Caco-2 (cell line): ENCODE results near the gene PAPPA. TPM values are rescaled to one million over a fixed set of nuclear protein-coding genes. Genes with fewer than 3 reads are reported as not detected.

ENCODE experiments used
- BruUV-seq: library from RNA; stranded (reverse); fragments of 400-500 nt; replicated peaks from 2 replicates; lab custom pipeline; 2021; lab: Mats Ljungman, UMichigan
- CTCF ChIA-PET: fragments of 300-600 bp; sonication (Branson Sonifier 250); formaldehyde crosslinking; loops from one replicate; lab custom pipeline; 2022; ENCODE audit warnings: antibody characterized with exemption; lab: Charles Lee
- POLR2A ChIA-PET: fragments of 300-600 bp; sonication (Branson Sonifier 250); formaldehyde crosslinking; loops from one replicate; lab custom pipeline; 2022; ENCODE audit warnings: antibody characterized with exemption; lab: Charles Lee
- DNase-seq, 2 experiments: peaks; one replicate each; pipeline versions ENCODE4 v3.0.0 to v3.0.0-alpha.2; 2020 to 2022
- H3K27me3 ChIP-seq: replicated peaks from 2 replicates; pipeline ENCODE4 v1.6.0; 2011; ENCODE audit warnings: low read length; ENCODE audit not compliant: control insufficient read depth, insufficient read depth
- H3K36me3 ChIP-seq: 2 replicates; pipeline ENCODE4 v1.5.1; 2011; ENCODE audit warnings: low read length; ENCODE audit not compliant: control insufficient read depth, insufficient read depth
- H3K4me1 ChIP-seq: fragments of 250-450 bp; sonication (Bioruptor Pico); 2 replicates; pipeline ENCODE4 v1.5.1; 2020; ENCODE audit warnings: mild to moderate bottlenecking
- H3K4me3 ChIP-seq: 2 replicates; pipeline ENCODE4 v1.5.1; 2011; ENCODE audit warnings: low read depth, mild to moderate bottlenecking, control low read depth, low read length
- H3K9me3 ChIP-seq: fragments of 250-450 bp; sonication (Bioruptor Pico); 2 replicates; pipeline ENCODE4 v1.5.1; 2020; ENCODE audit warnings: mild to moderate bottlenecking, moderate library complexity
- H3K27ac Mint-ChIP-seq: one replicate; pipeline ENCODE4 v1.8.0; 2022; ENCODE audit warnings: mixed read lengths; ENCODE audit not compliant: unreplicated experiment
- H3K27me3 Mint-ChIP-seq: one replicate; pipeline ENCODE4 v1.8.0; 2022; ENCODE audit warnings: mixed read lengths; ENCODE audit not compliant: insufficient read depth, unreplicated experiment
- H3K36me3 Mint-ChIP-seq: one replicate; pipeline ENCODE4 v1.8.0; 2022; ENCODE audit warnings: mild to moderate bottlenecking, mixed read lengths; ENCODE audit not compliant: insufficient read depth, unreplicated experiment
- H3K4me1 Mint-ChIP-seq: one replicate; pipeline ENCODE4 v1.8.0; 2022; ENCODE audit warnings: low read depth, mixed read lengths; ENCODE audit not compliant: unreplicated experiment
- H3K4me3 Mint-ChIP-seq: one replicate; pipeline ENCODE4 v1.8.0; 2022; ENCODE audit warnings: mild to moderate bottlenecking, moderate library complexity, mixed read lengths; ENCODE audit not compliant: unreplicated experiment
- H3K9me3 Mint-ChIP-seq: one replicate; pipeline ENCODE4 v1.8.0; 2022; ENCODE audit warnings: mixed read lengths; ENCODE audit not compliant: unreplicated experiment
- CTCF ChIP-seq, 2 experiments: fragments of 200-600 bp in 1 of 2; IDR thresholded peaks; 1 replicate in 1 of 2; 2 replicates in 1 of 2; pipeline versions ENCODE4 v1.5.1 to v1.8.0; 2011 to 2022; ENCODE audit warnings: antibody characterized with exemption in 1 of 2, control low read depth in 1 of 2, inconsistent platforms in 1 of 2, low read depth in 1 of 2, low read length in 1 of 2, mild to moderate bottlenecking in 1 of 2, moderate library complexity in 1 of 2; ENCODE audit not compliant: insufficient read depth in 1 of 2, severe bottlenecking in 1 of 2, unreplicated experiment in 1 of 2
- intact Hi-C: fragments of 100-400 bp; cut with micrococcal nuclease; formaldehyde crosslinking; loops from one replicate; pipeline ENCODE4 v1.10.0; 2022; ENCODE audit not compliant: unreplicated experiment
- total RNA-seq: library from RNA; stranded (reverse); gene quantifications from 2 replicates; pipeline ENCODE4 v1.2.3, GENCODE V29; 2022

Gene PAPPA
- total RNA-seq, 1 experiment from 2014 or later: not detected

- no peak overlapping the region for H3K4me3 Mint-ChIP-seq
- H3K27ac Mint-ChIP-seq: peak overlapping the region; percentile 4
- no peaks in the 10 kb centered on the region for H3K9me3 Mint-ChIP-seq
- CTCF ChIA-PET: no interaction called here
- no peak for TF ChIP-seq CTCF (IDR thresholded peaks at IDR 0.05; ENCODE audit: insufficient read depth in 1 of 2, low read depth in 1 of 2, low read length in 1 of 2, severe bottlenecking in 1 of 2, unreplicated experiment in 1 of 2)
- intact Hi-C loops: loop anchor here (5.0 kb wide), 2 partner anchors 51 to 226 kb away; no protein-coding TSS in a partner anchor
- H3K36me3 Mint-ChIP-seq: no peaks in the 10 kb centered on the region
- Histone ChIP-seq H3K9me3 (no peaks in the 10 kb centered on the region), H3K4me3 (no peak overlapping the region), H3K36me3 (no peaks in the 10 kb centered on the region), H3K4me1 (peaks cover 11% of the 10 kb centered on the region), H3K27me3 (no peaks in the 10 kb centered on the region)
- POLR2A ChIA-PET: no interaction called here
- no TSS peak for BruUV-seq
- H3K27me3 Mint-ChIP-seq: peaks cover 3% of the 10 kb centered on the region
- peaks cover 15% of the 10 kb centered on the region for H3K4me1 Mint-ChIP-seq
- DNase-seq: peak; percentile 11 to 50
These were observed 192.2 kb downstream of the PAPPA start for GRCh38 chr9:116345817-116346216.

DNA sequence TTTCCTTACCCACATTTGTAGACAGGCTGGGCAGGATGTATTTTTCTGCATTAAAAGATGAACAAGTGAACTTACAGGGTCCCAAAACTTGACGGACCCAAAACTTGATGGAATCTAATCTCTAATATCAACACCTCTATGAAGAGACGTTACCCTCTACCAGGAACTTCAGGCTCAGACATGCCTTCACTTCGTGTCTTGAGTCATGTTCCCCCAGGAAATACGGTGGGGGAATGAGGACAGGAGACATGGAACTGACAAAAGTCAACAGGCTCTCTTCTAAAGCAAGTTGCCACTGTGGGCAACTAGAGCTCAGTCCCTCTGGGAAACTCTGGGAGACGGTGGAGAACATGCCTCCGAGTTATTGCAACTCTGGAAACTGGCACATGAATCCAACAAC is 196.1 kb downstream of the PAPPA start:
- no peak for DNase-seq
- no peaks in the 10 kb centered on the region for H3K36me3 Mint-ChIP-seq
- Histone ChIP-seq H3K9me3 (no peaks in the 10 kb centered on the region), H3K4me1 (peaks cover 11% of the 10 kb centered on the region), H3K4me3 (no peak overlapping the region), H3K36me3 (no peaks in the 10 kb centered on the region), H3K27me3 (no peaks in the 10 kb centered on the region)
- no peak overlapping the region for H3K27ac Mint-ChIP-seq
- no peak overlapping the region for H3K4me3 Mint-ChIP-seq
- TF ChIP-seq CTCF (IDR thresholded peaks at IDR 0.05; ENCODE audit: insufficient read depth in 1 of 2, low read depth in 1 of 2, low read length in 1 of 2, severe bottlenecking in 1 of 2, unreplicated experiment in 1 of 2): no peak
- peaks cover 15% of the 10 kb centered on the region for H3K4me1 Mint-ChIP-seq
- H3K27me3 Mint-ChIP-seq: peaks cover 12% of the 10 kb centered on the region
- BruUV-seq: no TSS peak
- no peaks in the 10 kb centered on the region for H3K9me3 Mint-ChIP-seq
- intact Hi-C loops: loop anchor here (5.0 kb wide), 2 partner anchors 48 to 223 kb away; no protein-coding TSS in a partner anchor
- ChIA-PET CTCF (no interaction called here), POLR2A (no interaction called here)

GRCh38 chr9:116350213-116350612 is 196.6 kb downstream of the PAPPA start:
- BruUV-seq: no TSS peak
- Histone ChIP-seq H3K4me3 (no peak overlapping the region), H3K27me3 (no peaks in the 10 kb centered on the region), H3K4me1 (peaks cover 11% of the 10 kb centered on the region), H3K36me3 (no peaks in the 10 kb centered on the region), H3K9me3 (no peaks in the 10 kb centered on the region)
- Mint-ChIP-seq H3K4me1 (peaks cover 10% of the 10 kb centered on the region), H3K4me3 (no peak overlapping the region), H3K9me3 (no peaks in the 10 kb centered on the region), H3K36me3 (peaks cover 5% of the 10 kb centered on the region), H3K27ac (no peak overlapping the region), H3K27me3 (peaks cover 16% of the 10 kb centered on the region)
- CTCF ChIA-PET: no interaction called here
- peak in 1 of 2 experiments; percentile 6 for DNase-seq
- TF ChIP-seq CTCF (IDR thresholded peaks at IDR 0.05; ENCODE audit: insufficient read depth in 1 of 2, low read depth in 1 of 2, low read length in 1 of 2, severe bottlenecking in 1 of 2, unreplicated experiment in 1 of 2): no peak
- POLR2A ChIA-PET: no interaction called here
- intact Hi-C loops: no loop called here
